Endometrial microvascular endothelial cells (primary cell): ENCODE measurements around the gene UBE2U. TPM values are rescaled to one million over a fixed set of nuclear protein-coding genes. Genes with fewer than 3 reads are reported as not detected.
"Not testable (repeated sequence)": the region's sequence is repeated elsewhere in the genome, so short reads cannot be mapped to it uniquely, and the experiment has no call there.

Experiments used
- in situ Hi-C: cut with HindIII; loops from 2 replicates; pipeline ENCODE4 v1.10.0; 2017; ENCODE audit warnings: low sequenced_read_pairs, low pct_unique_long_range_greater_than_20kb; ENCODE audit errors: inconsistent ontology term
- total RNA-seq: library from RNA; depleted of rRNA; stranded (reverse); fragments of >200 nt; gene quantifications from one replicate; pipeline ENCODE4 v1.2.3, GENCODE V29; 2015; ENCODE audit errors: inconsistent ontology term

UBE2U gene
- total RNA-seq, 1 donor from 2014 or later: not detected

GRCh38 chr1:64186138-64186897 lies 17.1 kb upstream of the UBE2U start:
- in situ Hi-C loops: no loop called here

- in situ Hi-C loops: no loop called here
Observed at GRCh38 chr1:64186898-64187280, 16.5 kb upstream of the UBE2U start.

- in situ Hi-C loops: no loop called here
Observed at GRCh38 chr1:64187646-64188045, 15.8 kb upstream of the UBE2U start.

GRCh38 chr1:64192290-64192689 lies 11.1 kb upstream of the UBE2U start:
- in situ Hi-C loops: no loop called here

GRCh38 chr1:64194168-64195080 lies 9.0 kb upstream of the UBE2U start:
- in situ Hi-C loops: no loop called here

- in situ Hi-C loops: no loop called here
Observed at GRCh38 chr1:64195081-64195395, 8.4 kb upstream of the UBE2U start.

GRCh38 chr1:64196074-64196870 lies 7.2 kb upstream of the UBE2U start:
- in situ Hi-C loops: no loop called here

GRCh38 chr1:64197076-64197475 lies 6.3 kb upstream of the UBE2U start:
- in situ Hi-C loops: no loop called here

GRCh38 chr1:64199154-64199553 lies 4.3 kb upstream of the UBE2U start:
- in situ Hi-C loops: no loop called here

GRCh38 chr1:64200064-64200463 lies 3.4 kb upstream of the UBE2U start:
- in situ Hi-C loops: no loop called here

GRCh38 chr1:64209221-64209620 lies 5.8 kb downstream of the UBE2U start:
- in situ Hi-C loops: no loop called here

- in situ Hi-C loops: no loop called here
Observed at GRCh38 chr1:64212031-64212430, 8.6 kb downstream of the UBE2U start.

GRCh38 chr1:64215576-64215975 lies 12.2 kb downstream of the UBE2U start:
- in situ Hi-C loops: no loop called here

- in situ Hi-C loops: no loop called here
Observed at GRCh38 chr1:64220241-64220640, 16.8 kb downstream of the UBE2U start.

- in situ Hi-C loops: no loop called here
Observed at GRCh38 chr1:64223329-64224151, 20.1 kb downstream of the UBE2U start.

GRCh38 chr1:64224236-64224635 lies 20.8 kb downstream of the UBE2U start:
- in situ Hi-C loops: not testable (repeated sequence)

GRCh38 chr1:64228167-64228957 lies 24.9 kb downstream of the UBE2U start:
- in situ Hi-C loops: no loop called here

GRCh38 chr1:64229307-64229706 lies 25.9 kb downstream of the UBE2U start:
- in situ Hi-C loops: no loop called here
